Smooth muscle cell (in vitro differentiated cells): ENCODE data around the gene ZNF555. TPM values are rescaled to one million over a fixed set of nuclear protein-coding genes. Genes with fewer than 3 reads are reported as not detected.

Source experiments
- DNase-seq: peaks from one replicate; lab custom pipeline; 2025; ENCODE audit not compliant: unreplicated experiment; lab: John Stamatoyannopoulos, UW
- H2AFZ ChIP-seq: fragments of 200-600 bp; sonication (generic); 2 replicates; pipeline ENCODE4 v1.6.0; 2016; ENCODE audit warnings: antibody characterized with exemption, low read depth, mild to moderate bottlenecking
- H3F3A ChIP-seq: fragments of 200-600 bp; sonication (generic); 2 replicates; pipeline ENCODE4 v1.6.0; 2017; ENCODE audit warnings: antibody characterized with exemption, low read depth
- H3K27ac ChIP-seq: fragments of 200-600 bp; sonication (generic); 2 replicates; pipeline ENCODE4 v1.5.1; 2016; ENCODE audit warnings: low read depth, mild to moderate bottlenecking
- H3K27me3 ChIP-seq: fragments of 200-600 bp; sonication (generic); 2 replicates; pipeline ENCODE4 v1.6.1; 2016; ENCODE audit warnings: low read depth, mild to moderate bottlenecking
- H3K36me3 ChIP-seq: fragments of 200-600 bp; sonication (generic); 2 replicates; pipeline ENCODE4 v1.5.1; 2016; ENCODE audit warnings: low read depth
- H3K4me1 ChIP-seq: fragments of 200-600 bp; sonication (generic); 2 replicates; pipeline ENCODE4 v1.5.1; 2016; ENCODE audit warnings: low read depth
- H3K4me2 ChIP-seq: fragments of 200-600 bp; sonication (generic); 2 replicates; pipeline ENCODE4 v1.6.0; 2016; ENCODE audit warnings: mild to moderate bottlenecking
- H3K4me3 ChIP-seq: fragments of 200-600 bp; sonication (generic); 2 replicates; pipeline ENCODE4 v1.5.1; 2016; ENCODE audit warnings: mild to moderate bottlenecking
- H3K79me2 ChIP-seq: fragments of 200-600 bp; sonication (generic); 2 replicates; pipeline ENCODE4 v1.6.0; 2016; ENCODE audit warnings: low read depth, mild to moderate bottlenecking
- H3K9ac ChIP-seq: fragments of 200-600 bp; sonication (generic); 2 replicates; pipeline ENCODE4 v1.6.0; 2016; ENCODE audit warnings: low read depth
- H3K9me3 ChIP-seq: fragments of 200-600 bp; sonication (generic); replicated peaks from 2 replicates; pipeline ENCODE4 v1.5.1; 2016; ENCODE audit warnings: low read depth
- H4K20me1 ChIP-seq: fragments of 200-600 bp; sonication (generic); 2 replicates; pipeline ENCODE4 v1.6.0; 2016; ENCODE audit warnings: low read depth
- WGBS: methylation state at CpG from one replicate; pipeline ENCODE4 v1.1.7; 2016; ENCODE audit warnings: low lambda C conversion rate; 5-methylcytosine and 5-hydroxymethylcytosine counted together
- polyA plus RNA-seq: library from polyadenylated mRNA; unstranded; fragments of >200 nt; fragmentation: Nextera tagmentation; extraction: Ambion mirVana; gene quantifications from 2 replicates; pipeline ENCODE4 v1.2.1, GENCODE V29; 2016
- total RNA-seq: library from RNA; depleted of rRNA; stranded (reverse); fragments of >200 nt; gene quantifications from 2 replicates; pipeline ENCODE4 v1.2.3, GENCODE V29; 2014
- TF ChIP-seq, protein P1 (sequence below): fragments of 200-600 bp; sonication (generic); IDR thresholded peaks from 2 replicates; pipeline ENCODE4 v1.5.1; 2017; ENCODE audit warnings: borderline replicate concordance, mild to moderate bottlenecking, antibody characterized with exemption; ENCODE audit not compliant: insufficient read depth, poor library complexity, severe bottlenecking

Gene ZNF555
- total and polyA plus RNA-seq, 2 experiments from 2014 or later, result 3.2 to 4.9 TPM

GRCh38 chr19:2834294-2834871 is 6.9 kb upstream of the ZNF555 start:
- Histone ChIP-seq H4K20me1 (no peaks in the 10 kb centered on the region), H3K4me2 (no peak overlapping the region), H3K27ac (no peak overlapping the region), H3F3A (no peaks in the 10 kb centered on the region), H3K36me3 (peaks cover 45% of the 10 kb centered on the region), H2AFZ (no peak overlapping the region), H3K27me3 (no peaks in the 10 kb centered on the region), H3K4me1 (no peaks in the 10 kb centered on the region), H3K9ac (no peak overlapping the region), H3K9me3 (peaks cover 49% of the 10 kb centered on the region), H3K4me3 (no peak overlapping the region), H3K79me2 (no peaks in the 10 kb centered on the region)
- TF ChIP-seq, protein P1, sequence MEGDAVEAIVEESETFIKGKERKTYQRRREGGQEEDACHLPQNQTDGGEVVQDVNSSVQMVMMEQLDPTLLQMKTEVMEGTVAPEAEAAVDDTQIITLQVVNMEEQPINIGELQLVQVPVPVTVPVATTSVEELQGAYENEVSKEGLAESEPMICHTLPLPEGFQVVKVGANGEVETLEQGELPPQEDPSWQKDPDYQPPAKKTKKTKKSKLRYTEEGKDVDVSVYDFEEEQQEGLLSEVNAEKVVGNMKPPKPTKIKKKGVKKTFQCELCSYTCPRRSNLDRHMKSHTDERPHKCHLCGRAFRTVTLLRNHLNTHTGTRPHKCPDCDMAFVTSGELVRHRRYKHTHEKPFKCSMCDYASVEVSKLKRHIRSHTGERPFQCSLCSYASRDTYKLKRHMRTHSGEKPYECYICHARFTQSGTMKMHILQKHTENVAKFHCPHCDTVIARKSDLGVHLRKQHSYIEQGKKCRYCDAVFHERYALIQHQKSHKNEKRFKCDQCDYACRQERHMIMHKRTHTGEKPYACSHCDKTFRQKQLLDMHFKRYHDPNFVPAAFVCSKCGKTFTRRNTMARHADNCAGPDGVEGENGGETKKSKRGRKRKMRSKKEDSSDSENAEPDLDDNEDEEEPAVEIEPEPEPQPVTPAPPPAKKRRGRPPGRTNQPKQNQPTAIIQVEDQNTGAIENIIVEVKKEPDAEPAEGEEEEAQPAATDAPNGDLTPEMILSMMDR, result no peak
- no peak for DNase-seq
- WGBS, result 97% methylated on average over 19 of the region's 19 CpGs

GRCh38 chr19:2837430-2837829 is 3.8 kb upstream of the ZNF555 start:
- no peaks in the 10 kb centered on the region for H4K20me1 ChIP-seq
- WGBS, result 75% methylated on average over 4 of the region's 4 CpGs
- H3K79me2 ChIP-seq, result peaks cover 8% of the 10 kb centered on the region
- DNase-seq, result no peak
- peaks cover 35% of the 10 kb centered on the region for H3K36me3 ChIP-seq
- TF ChIP-seq, protein P1, result no peak
- H2AFZ ChIP-seq, result no peak overlapping the region
- no peak overlapping the region for H3K4me2 ChIP-seq
- H3K4me1 ChIP-seq, result peaks cover 4% of the 10 kb centered on the region
- H3F3A ChIP-seq, result no peaks in the 10 kb centered on the region
- H3K27me3 ChIP-seq, result no peaks in the 10 kb centered on the region
- peaks cover 35% of the 10 kb centered on the region for H3K9me3 ChIP-seq
- no peak overlapping the region for H3K4me3 ChIP-seq
- H3K9ac ChIP-seq, result no peak overlapping the region
- no peak overlapping the region for H3K27ac ChIP-seq

- H2AFZ ChIP-seq, result peak overlapping the region; percentile 70
- peaks cover 6% of the 10 kb centered on the region for H4K20me1 ChIP-seq
- 19% methylated on average over 23 of the region's 62 CpGs for WGBS
- TF ChIP-seq, protein P1, result no peak
- H3K4me1 ChIP-seq, result peaks cover 7% of the 10 kb centered on the region
- peaks cover 4% of the 10 kb centered on the region for H3K9me3 ChIP-seq
- H3K27me3 ChIP-seq, result no peaks in the 10 kb centered on the region
- no peak for DNase-seq
- peak overlapping the region; percentile 94 for H3K4me2 ChIP-seq
- peaks cover under 1% of the 10 kb centered on the region for H3K36me3 ChIP-seq
- peak overlapping the region; percentile 97 for H3K4me3 ChIP-seq
- H3F3A ChIP-seq, result no peaks in the 10 kb centered on the region
- peak overlapping the region; percentile 69 for H3K9ac ChIP-seq
- no peak overlapping the region for H3K27ac ChIP-seq
- peaks cover 48% of the 10 kb centered on the region for H3K79me2 ChIP-seq
Measured at GRCh38 chr19:2841855-2842574, 740 bp downstream of the ZNF555 start.
